Measurements from ENCODE around the gene PPP2R2C.

PPP2R2C gene

GRCh38 chr4:6341696-6342095, 130.7 kb downstream of the PPP2R2C start:
- TF ChIP-seq CTCF (IDR thresholded peaks at IDR 0.05) = no peak
- no peak overlapping the region for H3K27ac Mint-ChIP-seq
- no peaks in the 10 kb centered on the region for H3K36me3 Mint-ChIP-seq (ENCODE audit: low read depth)
- no peak overlapping the region for H3K4me3 Mint-ChIP-seq
- H3K4me1 Mint-ChIP-seq = peaks cover 12% of the 10 kb centered on the region
- DNase-seq = no peak
- peaks cover 22% of the 10 kb centered on the region for H3K27me3 Mint-ChIP-seq (ENCODE audit: low read depth, poor library complexity)
- H3K9me3 Mint-ChIP-seq = peaks cover 5% of the 10 kb centered on the region

GRCh38 chr4:6340446-6341015, 131.9 kb downstream of the PPP2R2C start:
- Mint-ChIP-seq H3K4me1 (peaks cover 12% of the 10 kb centered on the region), H3K9me3 (no peaks in the 10 kb centered on the region), H3K36me3 (ENCODE audit: low read depth) (no peaks in the 10 kb centered on the region), H3K27ac (no peak overlapping the region), H3K4me3 (no peak overlapping the region), H3K27me3 (ENCODE audit: low read depth, poor library complexity) (peaks cover 22% of the 10 kb centered on the region)
- no peak for DNase-seq
- TF ChIP-seq CTCF (IDR thresholded peaks at IDR 0.05) = no peak

GRCh38 chr4:6339818-6340445, 132.5 kb downstream of the PPP2R2C start:
- no peak for DNase-seq
- TF ChIP-seq CTCF (IDR thresholded peaks at IDR 0.05) = no peak
- H3K9me3 Mint-ChIP-seq = no peaks in the 10 kb centered on the region
- H3K36me3 Mint-ChIP-seq (ENCODE audit: low read depth) = no peaks in the 10 kb centered on the region
- H3K4me3 Mint-ChIP-seq = no peak overlapping the region
- no peak overlapping the region for H3K27ac Mint-ChIP-seq
- peaks cover 19% of the 10 kb centered on the region for H3K27me3 Mint-ChIP-seq (ENCODE audit: low read depth, poor library complexity)
- peaks cover 12% of the 10 kb centered on the region for H3K4me1 Mint-ChIP-seq

GRCh38 chr4:6338951-6339817, 133.2 kb downstream of the PPP2R2C start:
- DNase-seq = no peak
- Mint-ChIP-seq H3K9me3 (no peaks in the 10 kb centered on the region), H3K27me3 (ENCODE audit: low read depth, poor library complexity) (peaks cover 19% of the 10 kb centered on the region), H3K36me3 (ENCODE audit: low read depth) (no peaks in the 10 kb centered on the region), H3K27ac (no peak overlapping the region), H3K4me1 (peaks cover 12% of the 10 kb centered on the region), H3K4me3 (no peak overlapping the region)
- TF ChIP-seq CTCF (IDR thresholded peaks at IDR 0.05) = no peak

- no peak for DNase-seq
- no peak for TF ChIP-seq CTCF (IDR thresholded peaks at IDR 0.05)
- no peak overlapping the region for H3K4me3 Mint-ChIP-seq
- peaks cover 19% of the 10 kb centered on the region for H3K27me3 Mint-ChIP-seq (ENCODE audit: low read depth, poor library complexity)
- no peaks in the 10 kb centered on the region for H3K9me3 Mint-ChIP-seq
- no peak overlapping the region for H3K27ac Mint-ChIP-seq
- H3K4me1 Mint-ChIP-seq = peaks cover 12% of the 10 kb centered on the region
- no peaks in the 10 kb centered on the region for H3K36me3 Mint-ChIP-seq (ENCODE audit: low read depth)
Observed at GRCh38 chr4:6338175-6338950, 134.1 kb downstream of the PPP2R2C start.
